Right atrium auricular region (tissue), 2 donors: ENCODE data around the gene FEN1. TPM values are rescaled to one million over a fixed set of nuclear protein-coding genes. Genes with fewer than 3 reads are reported as not detected.

Experiments
- DNase-seq: peaks from one replicate; pipeline ENCODE4 v3.0.0-alpha.2; 2019; ENCODE audit warnings: low spot score
- H3K27ac ChIP-seq, 2 donors: fragments of 200-600 bp; sonication (generic); 1 replicate in 1 of 2; 2 replicates in 1 of 2; pipeline ENCODE4 v1.5.1; 2016 to 2019
- H3K27me3 ChIP-seq, 2 donors: fragments of 200-600 bp; sonication (generic); one replicate each; pipeline versions ENCODE4 v1.5.1 to v1.6.0; 2017 to 2019
- H3K36me3 ChIP-seq: fragments of 200-600 bp; sonication (generic); one replicate; pipeline ENCODE4 v1.5.1; 2016
- H3K4me1 ChIP-seq, 2 donors: fragments of 200-600 bp; sonication (generic); one replicate each; pipeline versions ENCODE4 v1.5.1 to v1.6.0; 2017 to 2019
- H3K4me3 ChIP-seq, 2 donors: fragments of 200-600 bp; sonication (generic); 1 replicate in 1 of 2; 2 replicates in 1 of 2; pipeline ENCODE4 v1.5.1; 2017 to 2019; ENCODE audit warnings: mild to moderate bottlenecking in 1 of 2, moderate library complexity in 1 of 2
- H3K9me3 ChIP-seq, 2 donors: fragments of 200-600 bp; sonication (generic); one replicate each; pipeline ENCODE4 v1.5.1; 2019
- CTCF ChIP-seq, 2 donors: fragments of 200-600 bp; sonication (generic); IDR thresholded peaks; one replicate each; pipeline ENCODE4 v1.5.1; 2019; ENCODE audit warnings: antibody characterized with exemption in 2 of 2
- total RNA-seq, 2 donors: library from RNA; depleted of rRNA; stranded (reverse); fragments of >200 nt; gene quantifications; one replicate each; pipeline ENCODE4 v1.1.0, GENCODE V29; 2016

Gene FEN1
- total RNA-seq, 2 donors from 2014 or later, result 3.7 to 4.0 TPM

DNA sequence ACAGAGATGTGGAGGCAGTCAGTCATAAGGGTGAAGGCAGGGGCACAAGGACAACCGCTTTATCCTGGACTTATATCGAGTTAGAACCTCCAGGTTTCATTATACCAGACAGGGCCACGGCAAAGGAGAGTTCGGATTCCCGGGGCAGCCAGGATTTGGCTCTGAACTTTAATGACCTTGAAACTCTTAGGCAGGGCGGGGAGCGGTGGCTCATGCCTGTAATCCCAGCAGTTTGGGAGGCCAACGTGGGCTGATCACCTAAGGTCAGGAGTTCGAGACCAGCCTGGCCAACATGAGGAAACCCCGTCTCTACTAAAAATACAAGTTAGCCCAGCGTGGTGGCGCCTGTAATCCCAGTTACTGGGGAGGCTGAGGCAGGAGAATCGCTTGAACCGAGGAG lies 41.3 kb upstream of the FEN1 start:
- no peak for TF ChIP-seq CTCF (IDR thresholded peaks at IDR 0.05)
- peaks cover 0 to 17% of the 10 kb centered on the region in 2 donors for H3K4me1 ChIP-seq
- H3K36me3 ChIP-seq, result no peaks in the 10 kb centered on the region
- H3K27ac ChIP-seq, result no peak overlapping the region
- no peaks in the 10 kb centered on the region for H3K9me3 ChIP-seq
- H3K27me3 ChIP-seq, result no peaks in the 10 kb centered on the region
- DNase-seq, result no peak
- H3K4me3 ChIP-seq, result no peak overlapping the region

GRCh38 chr11:61752117-61752924 lies 40.4 kb upstream of the FEN1 start, which contains the start of gene MYRF:
TSS of gene MYRF (plus strand) at chr11:61752636. CDS start at chr11:61752745, 109 bp downstream.
- no peaks in the 10 kb centered on the region for H3K36me3 ChIP-seq
- H3K9me3 ChIP-seq, result no peaks in the 10 kb centered on the region
- peak within 1 kb of the TSS; percentile 27 to 58 for H3K4me3 ChIP-seq
- TF ChIP-seq CTCF (IDR thresholded peaks at IDR 0.05), result peak; percentile 39 to 58
- H3K27me3 ChIP-seq, result no peaks in the 10 kb centered on the region
- peaks cover 0 to 17% of the 10 kb centered on the region in 2 donors for H3K4me1 ChIP-seq
- no peak within 1 kb of the TSS for H3K27ac ChIP-seq
- DNase-seq, result no peak

DNA sequence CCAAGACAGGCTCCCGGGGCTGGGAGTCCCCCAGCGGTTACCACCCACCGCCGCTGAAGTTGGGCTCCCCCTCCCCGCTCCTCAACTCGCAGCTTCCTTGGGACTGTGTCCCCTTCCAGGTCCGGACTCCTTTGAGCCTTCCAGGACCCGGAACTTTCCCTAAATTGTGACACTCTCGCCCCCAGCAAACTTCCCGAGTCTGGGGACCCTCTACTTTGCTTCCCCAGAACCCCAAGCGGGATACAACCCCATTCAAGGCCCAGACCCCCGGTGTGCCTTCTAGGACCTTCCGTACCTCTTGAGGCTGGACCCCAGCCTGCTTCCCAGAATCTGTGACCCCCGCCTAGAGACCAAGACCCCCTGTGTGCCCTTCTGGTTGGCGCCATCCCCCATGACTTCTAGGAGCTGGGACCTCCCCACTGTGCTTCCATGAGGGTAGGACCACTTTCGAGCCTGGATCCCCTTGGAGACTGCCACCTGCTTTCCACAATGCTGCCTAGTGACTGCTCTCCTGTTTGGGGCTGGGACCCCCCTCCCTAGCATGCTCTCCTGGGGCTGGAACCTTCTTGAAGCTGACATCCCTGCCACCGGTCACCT lies 39.7 kb upstream of the FEN1 start:
- Histone ChIP-seq H3K4me1 (peaks cover 0 to 12% of the 10 kb centered on the region in 2 donors), H3K27ac (no peak overlapping the region), H3K36me3 (no peaks in the 10 kb centered on the region), H3K4me3 (peak overlapping the region; percentile 27 to 58), H3K27me3 (no peaks in the 10 kb centered on the region), H3K9me3 (no peaks in the 10 kb centered on the region)
- no peak for TF ChIP-seq CTCF (IDR thresholded peaks at IDR 0.05)
- no peak for DNase-seq

- Histone ChIP-seq H3K27me3 (no peaks in the 10 kb centered on the region), H3K36me3 (no peaks in the 10 kb centered on the region), H3K4me1 (peaks cover 0 to 9% of the 10 kb centered on the region in 2 donors), H3K9me3 (no peaks in the 10 kb centered on the region), H3K27ac (no peak overlapping the region), H3K4me3 (peak overlapping the region in 1 of 2 donors; percentile 58)
- DNase-seq, result no peak
- TF ChIP-seq CTCF (IDR thresholded peaks at IDR 0.05), result no peak
Observed at GRCh38 chr11:61753672-61754071, 39.0 kb upstream of the FEN1 start.

GRCh38 chr11:61754534-61755482 lies 37.9 kb upstream of the FEN1 start:
- no peaks in the 10 kb centered on the region for H3K27me3 ChIP-seq
- no peak for TF ChIP-seq CTCF (IDR thresholded peaks at IDR 0.05)
- no peak for DNase-seq
- H3K4me3 ChIP-seq, result no peak overlapping the region
- H3K9me3 ChIP-seq, result no peaks in the 10 kb centered on the region
- no peak overlapping the region for H3K27ac ChIP-seq
- no peaks in the 10 kb centered on the region for H3K36me3 ChIP-seq
- peaks cover 0 to 9% of the 10 kb centered on the region in 2 donors for H3K4me1 ChIP-seq
